HEK293 (cell line): Measurements from ENCODE around the gene PCYOX1L.

Experiments
- KLF9 ChIP-seq: fragments of 450-650 bp; formaldehyde crosslinking; IDR thresholded peaks from 2 replicates; pipeline ENCODE4 v1.5.1; 2016; ENCODE audit warnings: missing biosample characterization, missing genetic modification characterization, low read depth
- REST ChIP-seq: fragments of 450-650 bp; formaldehyde crosslinking; IDR thresholded peaks from 2 replicates; pipeline ENCODE4 v1.5.1; 2016; ENCODE audit warnings: missing biosample characterization, missing genetic modification characterization
- SP7 ChIP-seq: fragments of 450-650 bp; formaldehyde crosslinking; IDR thresholded peaks from 2 replicates; pipeline ENCODE4 v1.5.1; 2016; ENCODE audit warnings: missing biosample characterization, missing genetic modification characterization
- TCF7L2 ChIP-seq: IDR thresholded peaks from 2 replicates; pipeline ENCODE4 v1.6.1; 2011; ENCODE audit warnings: low read depth, mild to moderate bottlenecking, inconsistent platforms, low read length, moderate library complexity, borderline replicate concordance
- ZBTB10 ChIP-seq: fragments of 450-650 bp; formaldehyde crosslinking; IDR thresholded peaks from 2 replicates; pipeline ENCODE4 v1.5.1; 2016; ENCODE audit warnings: missing biosample characterization, missing genetic modification characterization
- ZBTB20 ChIP-seq: fragments of 450-650 bp; formaldehyde crosslinking; IDR thresholded peaks from 2 replicates; pipeline ENCODE4 v1.5.1; 2016; ENCODE audit warnings: missing biosample characterization, missing genetic modification characterization
- ZBTB26 ChIP-seq: fragments of 450-650 bp; formaldehyde crosslinking; optimal IDR thresholded peaks from 2 replicates; pipeline ENCODE3; 2016; ENCODE audit warnings: missing biosample characterization, mild to moderate bottlenecking, missing genetic modification characterization
- ZBTB48 ChIP-seq: fragments of 450-650 bp; formaldehyde crosslinking; IDR thresholded peaks from 2 replicates; pipeline ENCODE4 v1.5.1; 2016; ENCODE audit warnings: missing biosample characterization, missing genetic modification characterization
- ZNF114 ChIP-seq: fragments of 450-650 bp; formaldehyde crosslinking; IDR thresholded peaks from 2 replicates; pipeline ENCODE4 v1.5.0; 2017; ENCODE audit warnings: missing biosample characterization, missing genetic modification characterization
- ZNF146 ChIP-seq: fragments of 450-650 bp; formaldehyde crosslinking; IDR thresholded peaks from 2 replicates; pipeline ENCODE4 v1.5.1; 2016; ENCODE audit warnings: missing biosample characterization, missing genetic modification characterization
- ZNF2 ChIP-seq: fragments of 450-650 bp; formaldehyde crosslinking; IDR thresholded peaks from 2 replicates; pipeline ENCODE4 v1.5.1; 2016; ENCODE audit warnings: missing biosample characterization, missing genetic modification characterization
- ZNF23 ChIP-seq: fragments of 450-650 bp; formaldehyde crosslinking; IDR thresholded peaks from 2 replicates; pipeline ENCODE4 v1.5.1; 2016; ENCODE audit warnings: missing biosample characterization, missing genetic modification characterization, borderline replicate concordance
- ZNF24 ChIP-seq: fragments of 450-650 bp; formaldehyde crosslinking; IDR thresholded peaks from 2 replicates; pipeline ENCODE4 v1.5.1; 2016; ENCODE audit warnings: missing biosample characterization, missing genetic modification characterization
- ZNF341 ChIP-seq: fragments of 450-650 bp; formaldehyde crosslinking; IDR thresholded peaks from 2 replicates; pipeline ENCODE4; 2016; ENCODE audit warnings: low read depth, missing biosample characterization, missing genetic modification characterization
- ZNF561 ChIP-seq: fragments of 450-650 bp; IDR thresholded peaks from 2 replicates; pipeline ENCODE4 v1.5.1; 2018; ENCODE audit warnings: missing biosample characterization, missing genetic modification characterization, borderline replicate concordance
- ZNF580 ChIP-seq: fragments of 450-650 bp; formaldehyde crosslinking; IDR thresholded peaks from 2 replicates; pipeline ENCODE4 v1.5.1; 2016; ENCODE audit warnings: missing biosample characterization, missing genetic modification characterization
- ZNF623 ChIP-seq: fragments of 450-650 bp; formaldehyde crosslinking; IDR thresholded peaks from 2 replicates; pipeline ENCODE4 v1.5.1; 2016; ENCODE audit warnings: missing biosample characterization, missing genetic modification characterization
- ZNF654 ChIP-seq: fragments of 450-650 bp; formaldehyde crosslinking; IDR thresholded peaks from 2 replicates; pipeline ENCODE4 v1.5.1; 2016; ENCODE audit warnings: low read depth, missing biosample characterization, missing genetic modification characterization
- ZNF660 ChIP-seq: fragments of 450-650 bp; IDR thresholded peaks from 2 replicates; pipeline ENCODE4 v1.5.1; 2018; ENCODE audit warnings: missing biosample characterization, mild to moderate bottlenecking, missing genetic modification characterization
- ZNF677 ChIP-seq: fragments of 450-650 bp; IDR thresholded peaks from 2 replicates; pipeline ENCODE4 v1.5.0; 2018; ENCODE audit warnings: missing biosample characterization, mild to moderate bottlenecking, missing genetic modification characterization, moderate library complexity
- ZNF701 ChIP-seq: fragments of 450-650 bp; formaldehyde crosslinking; IDR thresholded peaks from 2 replicates; pipeline ENCODE4 v1.5.1; 2016; ENCODE audit warnings: missing biosample characterization, missing genetic modification characterization
- ZNF791 ChIP-seq: fragments of 450-650 bp; formaldehyde crosslinking; IDR thresholded peaks from 2 replicates; pipeline ENCODE4 v1.5.1; 2016; ENCODE audit warnings: missing biosample characterization, missing genetic modification characterization
- ZNF830 ChIP-seq: fragments of 450-650 bp; IDR thresholded peaks from 2 replicates; pipeline ENCODE4 v1.5.0; 2018; ENCODE audit warnings: missing biosample characterization, missing genetic modification characterization, low read depth, mild to moderate bottlenecking, moderate library complexity
- ZSCAN16 ChIP-seq: fragments of 450-650 bp; formaldehyde crosslinking; IDR thresholded peaks from 2 replicates; pipeline ENCODE4 v1.5.1; 2016; ENCODE audit warnings: missing biosample characterization, missing genetic modification characterization

The PCYOX1L gene

GRCh38 chr5:149381986-149382338 lies 24.1 kb downstream of the PCYOX1L start (continued):
- TF ChIP-seq ZNF24 (tag by site-specific recombination), result no peak
- 0 out of 2 replicates have a peak, but pooled peaks have one; percentile 21 for TF ChIP-seq SP7 (tag by site-specific recombination)
- TF ChIP-seq ZNF660 (tag by site-specific recombination), result no peak
- TF ChIP-seq ZNF791 (tag by site-specific recombination), result no peak
- TF ChIP-seq ZBTB26, result peak; percentile 23
- no peak for TF ChIP-seq KLF9
- no peak for TF ChIP-seq ZNF677
- no peak for TF ChIP-seq REST (tag by site-specific recombination)
- TF ChIP-seq ZNF580 (tag by site-specific recombination), result no peak
- TF ChIP-seq ZNF623, result no peak
- no peak for TF ChIP-seq ZNF561
- TF ChIP-seq TCF7L2, result no peak
- TF ChIP-seq ZNF2 (tag by site-specific recombination), result 0 out of 2 replicates have a peak, but pooled peaks have one; percentile 55
- peak; percentile 73 for TF ChIP-seq ZNF654
- no peak for TF ChIP-seq ZNF830 (tag by site-specific recombination)
- no peak for TF ChIP-seq ZSCAN16 (tag by site-specific recombination)
- TF ChIP-seq ZNF341 (tag by site-specific recombination), result no peak
- TF ChIP-seq ZBTB20 (tag by site-specific recombination), result 0 out of 2 replicates have a peak, but pooled peaks have one; percentile 43
- TF ChIP-seq ZBTB10, result peak; percentile 31; the same call in 1 of the 2 replicates
- TF ChIP-seq ZBTB48 (tag by site-specific recombination), result peak; percentile 43; the same call in 1 of the 2 replicates
- no peak for TF ChIP-seq ZNF114 (tag by site-specific recombination)
- TF ChIP-seq ZNF23 (tag by site-specific recombination), result no peak
- no peak for TF ChIP-seq ZNF146 (tag by site-specific recombination)
- no peak for TF ChIP-seq ZNF701 (tag by site-specific recombination)
- TF ChIP-seq, all 188 proteins: peak for 11
